HG02970 (cell line): ENCODE data around the gene KLK1.
"Not testable (repeated sequence)": the region's sequence is repeated elsewhere in the genome, so short reads cannot be mapped to it uniquely, and the experiment has no call there.

Experiments used
- ATAC-seq: cut with Tn5 transposase; IDR thresholded peaks from one replicate; pipeline ENCODE4 v1.9.1; 2021; ENCODE audit warnings: mild to moderate bottlenecking, moderate library complexity, moderate number of reproducible peaks; ENCODE audit not compliant: unreplicated experiment, low FRiP score

Gene KLK1

GRCh38 chr19:50817941-50818858 lies 5.4 kb downstream of the KLK1 start:
- peak; percentile 46 for ATAC-seq

- ATAC-seq, result no peak
Observed at GRCh38 chr19:50815439-50815838, 8.1 kb downstream of the KLK1 start.

- no peak for ATAC-seq
Observed at GRCh38 chr19:50814883-50815282, 8.7 kb downstream of the KLK1 start.

- no peak for ATAC-seq
Observed at GRCh38 chr19:50812474-50812873, 11.1 kb downstream of the KLK1 start.

- ATAC-seq, result not testable (repeated sequence)
Observed at GRCh38 chr19:50811622-50812238, 11.9 kb downstream of the KLK1 start.

GRCh38 chr19:50808856-50809255 lies 14.7 kb downstream of the KLK1 start:
- no peak for ATAC-seq

GRCh38 chr19:50804420-50805272 lies 18.9 kb downstream of the KLK1 start:
- ATAC-seq, result peak; percentile 94

GRCh38 chr19:50803633-50804419 lies 19.8 kb downstream of the KLK1 start:
- peak; percentile 3 for ATAC-seq

GRCh38 chr19:50801107-50801506 lies 22.5 kb downstream of the KLK1 start:
- ATAC-seq, result no peak

GRCh38 chr19:50799547-50799851 lies 24.1 kb downstream of the KLK1 start:
- ATAC-seq, result no peak

- no peak for ATAC-seq
Observed at GRCh38 chr19:50798659-50799546, 24.7 kb downstream of the KLK1 start.

- no peak for ATAC-seq
Observed at GRCh38 chr19:50797781-50798658, 25.6 kb downstream of the KLK1 start.

- no peak for ATAC-seq
Observed at GRCh38 chr19:50797429-50797780, 26.2 kb downstream of the KLK1 start.

GRCh38 chr19:50796634-50797428 lies 26.8 kb downstream of the KLK1 start:
- no peak for ATAC-seq

GRCh38 chr19:50796128-50796633 lies 27.4 kb downstream of the KLK1 start:
- no peak for ATAC-seq

GRCh38 chr19:50795664-50796073 lies 27.9 kb downstream of the KLK1 start:
- ATAC-seq, result no peak

GRCh38 chr19:50794876-50795663 lies 28.5 kb downstream of the KLK1 start:
- no peak for ATAC-seq
